ENCODE results near the gene NGRN. TPM values are rescaled to one million over a fixed set of nuclear protein-coding genes. Genes with fewer than 3 reads are reported as not detected.

Gene NGRN
- total RNA-seq, 1 donor, result 88.9 TPM

- peak; percentile 100 for TF ChIP-seq CTCF (IDR thresholded peaks at IDR 0.05; ENCODE audit: insufficient read depth, low read depth, low read length)
- no peak overlapping the region for H3K4me3 ChIP-seq (ENCODE audit: low read depth, low read length)
These were observed 54.8 kb downstream of the NGRN start for GRCh38 chr15:90320062-90320884.

GRCh38 chr15:90320885-90321278 lies 55.4 kb downstream of the NGRN start:
- TF ChIP-seq CTCF (IDR thresholded peaks at IDR 0.05; ENCODE audit: insufficient read depth, low read depth, low read length), result no peak

More at GRCh38 chr15:90320062-90320884, 54.8 kb downstream of the NGRN start:
- peak; percentile 88 for DNase-seq (ENCODE audit: low read depth)

More at GRCh38 chr15:90320885-90321278, 55.4 kb downstream of the NGRN start:
- no peak for DNase-seq (ENCODE audit: low read depth)
- no peak overlapping the region for H3K4me3 ChIP-seq (ENCODE audit: low read depth, low read length)

Small RNA genes within 50 kb of the gene (small RNA-seq; reads per million reads assigned to genes)
- gene AC091167.3 (not detected), gene RN7SL736P (not detected)

Other genes starting within 250 kb of the NGRN start
- gene IDH2, start 163.2 kb upstream of the NGRN start, total RNA-seq, result 70.4 and 75.7 TPM in 2 replicates
- gene SEMA4B, start 64.3 kb upstream of the NGRN start, total RNA-seq, result 16.4 and 21.6 TPM in 2 replicates
- 19.0 and 31.2 TPM in 2 replicates for gene CIB1, start 31.7 kb upstream of the NGRN start, total RNA-seq
- 5.2 and 5.6 TPM in 2 replicates for gene GDPGP1, start 31.5 kb upstream of the NGRN start, total RNA-seq
- under 0.01 and 0.32 TPM in 2 replicates for gene TTLL13, start 16.1 kb upstream of the NGRN start, total RNA-seq
- gene ZNF774, start 86.6 kb downstream of the NGRN start, total RNA-seq, result 1.6 and 1.7 TPM in 2 replicates
- gene IQGAP1, start 122.6 kb downstream of the NGRN start, total RNA-seq, result 265 and 297 TPM in 2 replicates